ENCODE measurements around the gene SLC44A3.
"Not testable (repeated sequence)": the region's sequence is repeated elsewhere in the genome, so short reads cannot be mapped to it uniquely, and the experiment has no call there.

The SLC44A3 gene

GRCh38 chr1:94836891-94837290, 16.7 kb downstream of the SLC44A3 start:
- no peak for DNase-seq (ENCODE audit: low spot score)

GRCh38 chr1:94840381-94840780, 20.2 kb downstream of the SLC44A3 start:
- DNase-seq (ENCODE audit: low spot score): not testable (repeated sequence)

- no peak for DNase-seq (ENCODE audit: low spot score)
Observed at GRCh38 chr1:94840808-94841207, 20.7 kb downstream of the SLC44A3 start.

- DNase-seq (ENCODE audit: low spot score): no peak
Observed at GRCh38 chr1:94843430-94843829, 23.3 kb downstream of the SLC44A3 start.

GRCh38 chr1:94843846-94844245, 23.7 kb downstream of the SLC44A3 start:
- DNase-seq (ENCODE audit: low spot score): no peak

GRCh38 chr1:94846308-94846707, 26.2 kb downstream of the SLC44A3 start:
- no peak for DNase-seq (ENCODE audit: low spot score)

- DNase-seq (ENCODE audit: low spot score): no peak
Observed at GRCh38 chr1:94851571-94851970, 31.4 kb downstream of the SLC44A3 start.

- DNase-seq (ENCODE audit: low spot score): no peak
Observed at GRCh38 chr1:94852788-94853187, 32.6 kb downstream of the SLC44A3 start.

GRCh38 chr1:94854458-94855306, 34.5 kb downstream of the SLC44A3 start:
- DNase-seq (ENCODE audit: low spot score): peak; percentile 95

- DNase-seq (ENCODE audit: low spot score): peak; percentile 92
Observed at GRCh38 chr1:94855307-94855700, 35.1 kb downstream of the SLC44A3 start.

- no peak for DNase-seq (ENCODE audit: low spot score)
Observed at GRCh38 chr1:94856004-94856403, 35.8 kb downstream of the SLC44A3 start.

- no peak for DNase-seq (ENCODE audit: low spot score)
Observed at GRCh38 chr1:94856868-94857267, 36.7 kb downstream of the SLC44A3 start.

GRCh38 chr1:94858276-94858675, 38.1 kb downstream of the SLC44A3 start:
- peak; percentile 42 for DNase-seq (ENCODE audit: low spot score)

- DNase-seq (ENCODE audit: low spot score): no peak
Observed at GRCh38 chr1:94859174-94859573, 39.0 kb downstream of the SLC44A3 start.

- DNase-seq (ENCODE audit: low spot score): peak; percentile 69
Observed at GRCh38 chr1:94862718-94863117, 42.6 kb downstream of the SLC44A3 start.

- peak; percentile 33 for DNase-seq (ENCODE audit: low spot score)
Observed at GRCh38 chr1:94863297-94863911, 43.2 kb downstream of the SLC44A3 start.

- DNase-seq (ENCODE audit: low spot score): peak; percentile 91
Observed at GRCh38 chr1:94863919-94864318, 43.8 kb downstream of the SLC44A3 start.

GRCh38 chr1:94864821-94865220, 44.7 kb downstream of the SLC44A3 start:
- peak; percentile 19 for DNase-seq (ENCODE audit: low spot score)

- peak; percentile 34 for DNase-seq (ENCODE audit: low spot score)
Observed at GRCh38 chr1:94865360-94865759, 45.2 kb downstream of the SLC44A3 start.

- no peak for DNase-seq (ENCODE audit: low spot score)
Observed at GRCh38 chr1:94866164-94866807, 46.1 kb downstream of the SLC44A3 start.

GRCh38 chr1:94871031-94871430, 50.9 kb downstream of the SLC44A3 start:
- DNase-seq (ENCODE audit: low spot score): peak; percentile 48

GRCh38 chr1:94872771-94873495, 52.8 kb downstream of the SLC44A3 start:
- DNase-seq (ENCODE audit: low spot score): no peak

Data from kidney tubule cell (primary cell).